K562 (cell line): Measurements from ENCODE around the gene CCDC69. TPM values are rescaled to one million over a fixed set of nuclear protein-coding genes. Genes with fewer than 3 reads are reported as not detected.

ENCODE experiments used
- ATAC-seq: fragments of 200-7000 bp; cut with Tn5 transposase; 3 replicates; pipeline ENCODE4 v1.9.1; 2020; ENCODE audit warnings: moderate library complexity
- BruUV-seq: library from RNA; stranded (reverse); fragments of 400-500 nt; replicated peaks from 2 replicates; lab custom pipeline; 2021; lab: Mats Ljungman, UMichigan
- CTCF ChIA-PET: fragments of 300-600 bp; formaldehyde crosslinking; extraction: SDS; loops from one replicate; lab custom pipeline; 2021; ENCODE audit warnings: low intra/inter-chr PET ratio; lab: Yijun Ruan, JAX
- POLR2A ChIA-PET: fragments of 300-600, 350-650 bp; sonication (Branson Sonifier 250); formaldehyde crosslinking; extraction: SDS; loops from one replicate; lab custom pipeline; 2021; ENCODE audit warnings: antibody characterized with exemption, inconsistent platforms; lab: Yijun Ruan, JAX
- DNase-seq, 4 experiments: peaks; one replicate each; pipeline versions ENCODE4 v3.0.0 to v3.0.0-alpha.2; 2011 to 2018; ENCODE audit warnings: low spot score in 3 of 4, mixed read lengths in 3 of 4; ENCODE audit errors: extremely low read depth in 1 of 4
- FAIRE-seq: peaks from 2 replicates; lab custom pipeline; 2011; peaks lifted over from hg19 to GRCh38; lab: Jason Lieb, UNC
- H2AFZ ChIP-seq: 2 replicates; pipeline ENCODE4 v1.6.0; 2011; ENCODE audit warnings: low read depth, low read length, control low read depth, inconsistent platforms
- H3K27ac ChIP-seq: fragments of 200-600 bp; 3 replicates; pipeline ENCODE4 v1.8.0; 2011; ENCODE audit warnings: low read depth, mild to moderate bottlenecking, control low read depth, inconsistent platforms, low read length, moderate library complexity, mixed read lengths; ENCODE audit errors: extremely low read depth
- H3K27me3 ChIP-seq, 2 experiments: fragments of 300-600 bp in 1 of 2; 2 replicates in 1 of 2; 3 replicates in 1 of 2; pipeline versions ENCODE4 v1.6.0 to v1.8.0; 2011; ENCODE audit warnings: inconsistent platforms in 2 of 2, low read length in 2 of 2, mild to moderate bottlenecking in 1 of 2, mixed read lengths in 1 of 2, moderate library complexity in 1 of 2; ENCODE audit not compliant: control insufficient read depth in 2 of 2, insufficient read depth in 2 of 2
- H3K36me3 ChIP-seq: fragments of 300-600 bp; 3 replicates; pipeline ENCODE4 v1.8.0; 2011; ENCODE audit warnings: mild to moderate bottlenecking, low read length, inconsistent platforms; ENCODE audit not compliant: control insufficient read depth, insufficient read depth
- H3K4me1 ChIP-seq, 2 experiments: fragments of 200-600 bp in 1 of 2; replicated peaks in 1 of 2; 2 replicates in 1 of 2; 3 replicates in 1 of 2; pipeline versions ENCODE4 v1.5.1 to v1.8.0; 2011; ENCODE audit warnings: inconsistent platforms in 2 of 2, low read length in 2 of 2, mild to moderate bottlenecking in 1 of 2, mixed read lengths in 1 of 2, moderate library complexity in 1 of 2; ENCODE audit not compliant: control insufficient read depth in 2 of 2, insufficient read depth in 2 of 2
- H3K4me2 ChIP-seq: 2 replicates; pipeline ENCODE4 v1.6.1; 2011; ENCODE audit warnings: low read length, control low read depth, inconsistent platforms, mixed read lengths; ENCODE audit not compliant: insufficient read depth
- H3K4me3 ChIP-seq: fragments of 200-600 bp; sonication (generic), shearing (Covaris generic); 2 replicates; pipeline ENCODE4 v1.5.1; 2016; ENCODE audit warnings: control low read depth, inconsistent platforms
- H3K79me2 ChIP-seq: fragments of 200-600 bp; 3 replicates; pipeline ENCODE4 v1.8.0; 2011; ENCODE audit warnings: low read length, inconsistent platforms; ENCODE audit not compliant: control insufficient read depth, insufficient read depth
- H3K9ac ChIP-seq, 2 experiments: 2 replicates each; pipeline versions ENCODE4 v1.6.0 to v1.6.1; 2011; ENCODE audit warnings: low read depth in 2 of 2, low read length in 2 of 2, control low read depth in 1 of 2, inconsistent platforms in 1 of 2, mild to moderate bottlenecking in 1 of 2, mixed read lengths in 1 of 2; ENCODE audit not compliant: insufficient read depth in 1 of 2
- H3K9me1 ChIP-seq: one replicate; pipeline ENCODE4 v1.6.0; 2011; ENCODE audit warnings: inconsistent platforms, mild to moderate bottlenecking, low read length, moderate library complexity; ENCODE audit not compliant: control insufficient read depth, insufficient read depth
- H3K9me3 ChIP-seq: replicated peaks from 2 replicates; pipeline ENCODE4 v1.5.1; 2011; ENCODE audit warnings: low read depth, low read length, inconsistent platforms; ENCODE audit not compliant: control insufficient read depth, insufficient read depth
- H4K20me1 ChIP-seq: replicated peaks from 2 replicates; pipeline ENCODE4 v1.6.1; 2011; ENCODE audit warnings: low read length, inconsistent platforms, mixed read lengths; ENCODE audit not compliant: control insufficient read depth, insufficient read depth
- C11orf30 ChIP-seq: fragments of 450-650 bp; IDR thresholded peaks from 2 replicates; pipeline ENCODE4 v1.6.1; 2016; ENCODE audit warnings: low read depth, mild to moderate bottlenecking
- CLOCK ChIP-seq: fragments of 250-450 bp; sonication (Bioruptor Pico); IDR thresholded peaks from 2 replicates; pipeline ENCODE4 v1.4.0; 2020; ENCODE audit warnings: mild to moderate bottlenecking, moderate library complexity, borderline replicate concordance
- ETV1 ChIP-seq: fragments of 450-650 bp; conservative IDR thresholded peaks from 2 replicates; pipeline ENCODE4 v1.6.1; 2016; ENCODE audit warnings: missing genetic modification characterization, control low read depth, low read depth, missing compliant biosample characterization
- MAFF ChIP-seq: IDR thresholded peaks from 2 replicates; pipeline ENCODE4 v1.6.1; 2012; ENCODE audit warnings: low read length, improper control_type of control experiment
- RBM34 ChIP-seq: fragments of 200-400 bp; formaldehyde crosslinking; IDR thresholded peaks from 2 replicates; pipeline ENCODE4 v1.6.1; 2018; ENCODE audit warnings: low read length, borderline replicate concordance; ENCODE audit not compliant: insufficient read depth
- SIRT6 ChIP-seq: IDR thresholded peaks from one replicate; pipeline ENCODE4 v1.6.1; 2012; ENCODE audit warnings: low read depth, mild to moderate bottlenecking, control low read depth, inconsistent platforms, low read length, moderate library complexity
- TAL1 ChIP-seq: fragments of 450-650 bp; IDR thresholded peaks from 2 replicates; pipeline ENCODE4 v1.6.1; 2016; ENCODE audit warnings: mild to moderate bottlenecking
- TCF7 ChIP-seq: sonication (generic); IDR thresholded peaks from 2 replicates; pipeline ENCODE4 v1.6.1; 2016; ENCODE audit warnings: antibody characterized with exemption, borderline replicate concordance
- ZNF311 ChIP-seq: fragments of 250-450 bp; sonication (Bioruptor Pico); IDR thresholded peaks from 2 replicates; pipeline ENCODE4 v1.4.0; 2020; ENCODE audit warnings: mild to moderate bottlenecking, moderate library complexity
- WGBS: fragments of 100-300 bp; shearing (Covaris generic); methylation state at CpG from one replicate; pipeline ENCODE4 v1.1.6; 2016; ENCODE audit warnings: low coverage, mixed read lengths; ENCODE audit not compliant: insufficient coverage; ENCODE audit errors: missing lambda C conversion rate; 5-methylcytosine and 5-hydroxymethylcytosine counted together
- in situ Hi-C: fragments of 300-500 bp; cut with MboI; formaldehyde crosslinking; loops from 4 replicates; pipeline ENCODE4 v1.15.0; 2018; ENCODE audit warnings: inconsistent platforms, mixed read lengths
- intact Hi-C: fragments of 100-400 bp; cut with micrococcal nuclease; formaldehyde crosslinking; loops from 2 replicates; pipeline ENCODE4 v1.14.2; 2022
- polyA plus RNA-seq, 8 experiments: library from polyadenylated mRNA; depleted of rRNA in 4 of 8; stranded (reverse) in 5 of 8; unstranded in 3 of 8; fragments of >200 nt; fragmentation: Nextera tagmentation in 2 of 8; fragmentation: Illumina TruSeq in 1 of 8; extraction: Ambion mirVana in 2 of 8; extraction: Trizol in 1 of 8; gene quantifications; 2 replicates each; pipeline versions ENCODE4 v1.2.1 to v1.2.3, GENCODE V29; 2011 to 2014; ENCODE audit warnings: inconsistent platforms in 1 of 8, missing spikeins in 1 of 8
- total RNA-seq, 7 experiments: library from RNA; depleted of rRNA in 6 of 7; stranded (reverse); fragments of >200 nt in 6 of 7; fragmentation: Illumina TruSeq in 2 of 7; extraction: Trizol in 2 of 7; gene quantifications; 2 replicates each; pipeline versions ENCODE4 v1.2.1 to v1.2.3, GENCODE V29; 2011 to 2021; ENCODE audit warnings: low replicate concordance in 1 of 7
- TF ChIP-seq, protein P1 (sequence below): fragments of 450-650 bp; IDR thresholded peaks from 2 replicates; pipeline ENCODE4 v1.6.1; 2016
- TF ChIP-seq, protein P2 (sequence below): fragments of 450-650 bp; IDR thresholded peaks from 2 replicates; pipeline ENCODE4 v1.6.1; 2016; ENCODE audit warnings: antibody characterized with exemption

Gene CCDC69
- total and polyA plus RNA-seq, 9 of the 15 experiments (the other 6 are each of a cell fraction or from before 2014, with no cell fraction given) = 0.65 to 12.2 (median 7.6) TPM

DNA sequence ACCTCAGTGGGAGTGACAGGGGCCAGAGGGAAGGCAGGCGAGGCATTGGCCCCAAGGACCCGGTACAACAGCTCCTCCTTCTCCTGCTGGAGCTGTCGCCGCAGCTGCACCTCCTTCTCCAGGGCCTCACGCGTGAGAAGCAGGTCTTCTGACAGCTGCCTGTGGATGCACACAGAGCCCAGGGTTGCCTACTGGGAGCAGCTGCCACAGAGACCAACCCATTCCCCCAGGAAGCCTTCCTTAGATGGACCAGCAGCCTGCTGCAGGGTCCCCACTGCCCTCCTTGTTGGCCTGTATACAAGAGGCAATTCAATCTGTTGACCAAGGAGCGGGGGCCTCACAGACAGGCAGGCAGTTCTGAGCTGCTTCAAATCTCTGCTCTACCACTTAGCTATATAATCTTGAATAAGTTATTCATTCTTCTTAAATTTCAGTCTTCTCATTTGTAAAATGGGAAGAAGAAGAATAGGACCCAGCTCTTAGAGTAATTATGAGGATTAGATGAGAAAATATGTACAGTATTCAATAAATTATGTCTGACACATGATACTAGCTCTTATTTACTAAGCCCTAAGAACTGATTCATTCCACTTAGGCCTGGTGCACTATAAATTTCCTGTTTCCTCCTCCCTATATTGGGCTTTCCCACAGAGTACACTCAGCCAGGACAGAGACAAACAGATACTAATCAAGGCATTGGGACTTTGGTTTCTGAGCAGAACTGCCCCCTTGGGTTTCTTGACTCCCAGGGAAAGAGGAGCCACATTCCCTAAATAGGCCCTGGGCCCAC lies 40.2 kb downstream of the CCDC69 start:
- BruUV-seq = no TSS peak
- FAIRE-seq = no peak

More for the DNA sequence above, 40.2 kb downstream of the CCDC69 start:
- Histone ChIP-seq H3K4me3 (no peak overlapping the region), H3K79me2 (no peaks in the 10 kb centered on the region), H3K9ac (no peak overlapping the region), H3K4me1 (no peaks in the 10 kb centered on the region), H2AFZ (no peak overlapping the region)
- in situ Hi-C loops = no loop called here
- POLR2A ChIA-PET = interaction anchor here (0.6 to 1.1 kb wide), 4 partner anchors 11 to 126 kb away, joined by 3 read pairs; no protein-coding TSS in a partner anchor
- no peak for DNase-seq
- TF ChIP-seq ETV1 (no peak), TCF7 (no peak), ZNF311 (CRISPR knock-in tag) (no peak), MAFF (no peak), RBM34 (no peak), TAL1 (no peak), SIRT6 (no peak), C11orf30 (no peak), CLOCK (CRISPR knock-in tag) (no peak)
- TF ChIP-seq, protein P1, sequence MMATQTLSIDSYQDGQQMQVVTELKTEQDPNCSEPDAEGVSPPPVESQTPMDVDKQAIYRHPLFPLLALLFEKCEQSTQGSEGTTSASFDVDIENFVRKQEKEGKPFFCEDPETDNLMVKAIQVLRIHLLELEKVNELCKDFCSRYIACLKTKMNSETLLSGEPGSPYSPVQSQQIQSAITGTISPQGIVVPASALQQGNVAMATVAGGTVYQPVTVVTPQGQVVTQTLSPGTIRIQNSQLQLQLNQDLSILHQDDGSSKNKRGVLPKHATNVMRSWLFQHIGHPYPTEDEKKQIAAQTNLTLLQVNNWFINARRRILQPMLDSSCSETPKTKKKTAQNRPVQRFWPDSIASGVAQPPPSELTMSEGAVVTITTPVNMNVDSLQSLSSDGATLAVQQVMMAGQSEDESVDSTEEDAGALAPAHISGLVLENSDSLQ = no peak
- TF ChIP-seq, protein P2, sequence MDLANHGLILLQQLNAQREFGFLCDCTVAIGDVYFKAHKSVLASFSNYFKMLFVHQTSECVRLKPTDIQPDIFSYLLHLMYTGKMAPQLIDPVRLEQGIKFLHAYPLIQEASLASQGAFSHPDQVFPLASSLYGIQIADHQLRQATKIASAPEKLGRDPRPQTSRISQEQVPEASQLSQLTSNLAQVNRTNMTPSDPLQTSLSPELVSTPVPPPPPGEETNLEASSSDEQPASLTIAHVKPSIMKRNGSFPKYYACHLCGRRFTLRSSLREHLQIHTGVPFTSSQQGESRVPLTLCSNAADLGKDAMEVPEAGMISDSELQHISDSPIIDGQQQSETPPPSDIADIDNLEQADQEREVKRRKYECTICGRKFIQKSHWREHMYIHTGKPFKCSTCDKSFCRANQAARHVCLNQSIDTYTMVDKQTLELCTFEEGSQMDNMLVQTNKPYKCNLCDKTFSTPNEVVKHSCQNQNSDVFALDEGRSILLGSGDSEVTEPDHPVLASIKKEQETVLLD = no peak
- TF ChIP-seq, all 486 proteins: peak for 0
- H3K9me3 ChIP-seq = no peaks in the 10 kb centered on the region; the same call in 1 of the 2 replicates
- CTCF ChIA-PET = no interaction called here
- ATAC-seq = no peak
- no peak overlapping the region for H3K4me2 ChIP-seq
- intact Hi-C loops = no loop called here
- 58% methylated on average over 7 of the region's 7 CpGs for WGBS
- no peaks in the 10 kb centered on the region; a peak in 1 of 5 replicates for H3K27me3 ChIP-seq
- no peak overlapping the region for H3K27ac ChIP-seq
- H3K36me3 ChIP-seq = no peaks in the 10 kb centered on the region
- 0 out of 2 replicates have a peak, but pooled peaks cover 4% of the 10 kb centered on the region for H4K20me1 ChIP-seq
- H3K9me1 ChIP-seq = peaks cover 2% of the 10 kb centered on the region
